ENCODE results near the gene MAML2.

The MAML2 gene

GRCh38 chr11:96318850-96319249, 24.1 kb downstream of the MAML2 start:
- no peak for DNase-seq (ENCODE audit: extremely low read depth in 1 of 2, low read depth in 1 of 2)

- no peak for DNase-seq (ENCODE audit: extremely low read depth in 1 of 2, low read depth in 1 of 2)
Measured at GRCh38 chr11:96318399-96318798, 24.6 kb downstream of the MAML2 start.

GRCh38 chr11:96317985-96318384, 25.0 kb downstream of the MAML2 start:
- DNase-seq (ENCODE audit: extremely low read depth in 1 of 2, low read depth in 1 of 2) = no peak

GRCh38 chr11:96317571-96317970, 25.4 kb downstream of the MAML2 start:
- no peak for DNase-seq (ENCODE audit: extremely low read depth in 1 of 2, low read depth in 1 of 2)

- DNase-seq (ENCODE audit: extremely low read depth in 1 of 2, low read depth in 1 of 2) = no peak
Measured at GRCh38 chr11:96316869-96317268, 26.1 kb downstream of the MAML2 start.

- DNase-seq (ENCODE audit: extremely low read depth in 1 of 2, low read depth in 1 of 2) = no peak
Measured at GRCh38 chr11:96315476-96315875, 27.5 kb downstream of the MAML2 start.

- no peak for DNase-seq (ENCODE audit: extremely low read depth in 1 of 2, low read depth in 1 of 2)
Measured at GRCh38 chr11:96314326-96315020, 28.5 kb downstream of the MAML2 start.

- no peak for DNase-seq (ENCODE audit: extremely low read depth in 1 of 2, low read depth in 1 of 2)
Measured at GRCh38 chr11:96313163-96313562, 29.8 kb downstream of the MAML2 start.

GRCh38 chr11:96311120-96311568, 31.9 kb downstream of the MAML2 start:
- no peak for DNase-seq (ENCODE audit: extremely low read depth in 1 of 2, low read depth in 1 of 2)

GRCh38 chr11:96310236-96310635, 32.8 kb downstream of the MAML2 start:
- no peak for DNase-seq (ENCODE audit: extremely low read depth in 1 of 2, low read depth in 1 of 2)

- no peak for DNase-seq (ENCODE audit: extremely low read depth in 1 of 2, low read depth in 1 of 2)
Measured at GRCh38 chr11:96309643-96310017, 33.4 kb downstream of the MAML2 start.

GRCh38 chr11:96309016-96309642, 33.9 kb downstream of the MAML2 start:
- DNase-seq (ENCODE audit: extremely low read depth in 1 of 2, low read depth in 1 of 2) = no peak

GRCh38 chr11:96307776-96308140, 35.2 kb downstream of the MAML2 start:
- no peak for DNase-seq (ENCODE audit: extremely low read depth in 1 of 2, low read depth in 1 of 2)

- DNase-seq (ENCODE audit: extremely low read depth in 1 of 2, low read depth in 1 of 2) = no peak
Measured at GRCh38 chr11:96306933-96307775, 35.8 kb downstream of the MAML2 start.

GRCh38 chr11:96306600-96306932, 36.4 kb downstream of the MAML2 start:
- no peak for DNase-seq (ENCODE audit: extremely low read depth in 1 of 2, low read depth in 1 of 2)

GRCh38 chr11:96306071-96306470, 36.9 kb downstream of the MAML2 start:
- DNase-seq (ENCODE audit: extremely low read depth in 1 of 2, low read depth in 1 of 2) = no peak

- no peak for DNase-seq (ENCODE audit: extremely low read depth in 1 of 2, low read depth in 1 of 2)
Measured at GRCh38 chr11:96303980-96304379, 39.0 kb downstream of the MAML2 start.

- no peak for DNase-seq (ENCODE audit: extremely low read depth in 1 of 2, low read depth in 1 of 2)
Measured at GRCh38 chr11:96303064-96303463, 39.9 kb downstream of the MAML2 start.

GRCh38 chr11:96301818-96302217, 41.2 kb downstream of the MAML2 start:
- no peak for DNase-seq (ENCODE audit: extremely low read depth in 1 of 2, low read depth in 1 of 2)

GRCh38 chr11:96299155-96299888, 43.7 kb downstream of the MAML2 start:
- DNase-seq (ENCODE audit: extremely low read depth in 1 of 2, low read depth in 1 of 2) = no peak

- no peak for DNase-seq (ENCODE audit: extremely low read depth in 1 of 2, low read depth in 1 of 2)
Measured at GRCh38 chr11:96295369-96295768, 47.6 kb downstream of the MAML2 start.
